ENCODE data around the gene BUD31. TPM values are rescaled to one million over a fixed set of nuclear protein-coding genes. Genes with fewer than 3 reads are reported as not detected.

The BUD31 gene
- total and polyA plus RNA-seq, 10 of the 15 experiments (the other 5 are each of a cell fraction or from before 2014, with no cell fraction given): 74.2 to 317 (median 130) TPM

- peak overlapping the region; percentile 41 for H2AFZ ChIP-seq (ENCODE audit: control insufficient read depth, low read depth, low read length)
- peak; percentile 97 for FAIRE-seq
- H3K4me1 ChIP-seq (ENCODE audit: control insufficient read depth, insufficient read depth, low read length): peaks cover 45% of the 10 kb centered on the region
- no peaks in the 10 kb centered on the region for H3K27me3 ChIP-seq (replicated peaks in 1 of 2; ENCODE audit: control insufficient read depth in 2 of 2, insufficient read depth in 2 of 2, low read length in 1 of 2)
- ChIA-PET RAD21 (ENCODE audit: unreplicated experiment) (interaction anchor here (0.5 to 2.3 kb wide), 4 partner anchors 9 to 29 kb away, joined by 3 to 15 read pairs (median 7); partner anchors contain the start of genes BUD31 and PDAP1), POLR2A (interaction anchor here (0.5 to 2.8 kb wide), 5 partner anchors 29 to 450 kb away, joined by 3 to 51 read pairs (median 4); partner anchors contain the start of genes ARPC1A, BUD31 and PDAP1), SMC1A (ENCODE audit: uncharacterized antibody, unreplicated experiment) (interaction anchor here (1.0 to 2.7 kb wide), 2 partner anchors 11 to 28 kb away, joined by 3 to 20 read pairs; partner anchors contain the start of genes BUD31 and PDAP1), CTCF (interaction anchor here (1.7 kb wide), 1 partner anchor 29 kb away, joined by 5 read pairs; the partner anchor contains the start of genes BUD31 and PDAP1)
- H3K9ac ChIP-seq (ENCODE audit: control insufficient read depth, insufficient read depth, low read length): peak overlapping the region; percentile 95
- H4K20me1 ChIP-seq (ENCODE audit: control insufficient read depth, insufficient read depth): no peaks in the 10 kb centered on the region; the same call in 1 of the 2 replicates
- H3K4me3 ChIP-seq: peak overlapping the region; percentile 64
- DNase-seq (ENCODE audit: low read depth, low spot score): peak; percentile 94
- H3K27ac ChIP-seq (ENCODE audit: control insufficient read depth, insufficient read depth): peak overlapping the region; percentile 100
- ATAC-seq: peak; percentile 73
- no peaks in the 10 kb centered on the region for H3K9me3 ChIP-seq (replicated peaks; ENCODE audit: control insufficient read depth, insufficient read depth, low read length)
- H3K4me2 ChIP-seq (ENCODE audit: control insufficient read depth, insufficient read depth): peak overlapping the region; percentile 96
- peaks cover 76% of the 10 kb centered on the region for H3K79me2 ChIP-seq (ENCODE audit: control insufficient read depth, insufficient read depth, low read length)
- H3K36me3 ChIP-seq (ENCODE audit: control insufficient read depth in 2 of 2, insufficient read depth in 2 of 2, low read length in 1 of 2): peaks cover 4 to 10% of the 10 kb centered on the region in 2 experiments
- intact Hi-C loops (cut with micrococcal nuclease; ENCODE audit: unreplicated experiment) (loop anchor here (2.0 kb wide), 1 partner anchor 29 kb away; the partner anchor contains the start of genes BUD31 and PDAP1), in situ Hi-C loops (cut with MboI) (no loop called here)
- BruUV-seq (replicated peaks): no TSS peak
- under 1% methylated on average over 12 of the region's 12 CpGs for WGBS (ENCODE audit: insufficient coverage, insufficient replicate concordance, low lambda C conversion rate, missing lambda C conversion rate)
- TF ChIP-seq PBX3 (IDR thresholded peaks at IDR 0.05; ENCODE audit: insufficient replicate concordance, low read depth, low read length): peak; percentile 69
- TF ChIP-seq DPF2 (IDR thresholded peaks at IDR 0.05): peak; percentile 75
- TF ChIP-seq POLR2A (IDR thresholded peaks at IDR 0.05; ENCODE audit: low read depth, low read length): peak; percentile 67
- peak; percentile 80 for TF ChIP-seq NFYB (IDR thresholded peaks at IDR 0.05; ENCODE audit: insufficient read depth, low read depth, low read length)
- peak in 1 of 2 experiments; percentile 73; a peak in 2 of 4 replicates for TF ChIP-seq SRF (IDR thresholded peaks at IDR 0.05; ENCODE audit: low read depth in 2 of 2, low read length in 2 of 2)
- 0 out of 2 replicates have a peak, but pooled peaks have one; percentile 6 for TF ChIP-seq TCF3 (IDR thresholded peaks at IDR 0.05; ENCODE audit: borderline replicate concordance, insufficient read depth, low read depth, low read length)
- TF ChIP-seq CHD2 (IDR thresholded peaks at IDR 0.05; ENCODE audit: borderline replicate concordance, low read depth, low read length): peak; percentile 86
- TF ChIP-seq RB1 (IDR thresholded peaks at IDR 0.05; ENCODE audit: borderline replicate concordance): no peak; the same call in 1 of the 2 replicates
- peak; percentile 76 for TF ChIP-seq MTA2 (IDR thresholded peaks at IDR 0.05; ENCODE audit: low read depth)
- peak; percentile 89 for TF ChIP-seq POLR2AphosphoS5 (IDR thresholded peaks at IDR 0.05; ENCODE audit: low read length)
- peak; percentile 34 for TF ChIP-seq HDGF (IDR thresholded peaks at IDR 0.05)
- no peak for TF ChIP-seq ZNF622 (IDR thresholded peaks at IDR 0.05)
- peak; percentile 50; the same call in 1 of the 2 replicates for TF ChIP-seq ATF7 (IDR thresholded peaks at IDR 0.05; ENCODE audit: low read depth)
- 0 out of 2 replicates have a peak, but pooled peaks have one; percentile 75 for TF ChIP-seq STAT3 (IDR thresholded peaks at IDR 0.05; ENCODE audit: low read depth, low read length)
- peak; percentile 58 for TF ChIP-seq E2F8 (IDR thresholded peaks at IDR 0.05; ENCODE audit: low read depth, partially characterized antibody)
- TF ChIP-seq CTCF (IDR thresholded peaks at IDR 0.05 in 2 of 3, conservative IDR thresholded peaks at IDR 0.05 in 1 of 3; ENCODE audit: control insufficient read depth in 2 of 3, extremely low read depth in 1 of 3, insufficient read depth in 1 of 3, low read depth in 3 of 3, low read length in 3 of 3): no peak
These were observed 28.5 kb upstream of the BUD31 start for GRCh38 chr7:99380032-99380822.
